D721Med (cell line): Measurements from ENCODE around the gene RSPH1.
"Not testable (repeated sequence)": the region's sequence is repeated elsewhere in the genome, so short reads cannot be mapped to it uniquely, and the experiment has no call there.

Experiments used
- DNase-seq: peaks from one replicate; pipeline ENCODE4 v3.0.0; 2011; ENCODE audit warnings: low spot score; ENCODE audit not compliant: insufficient read length
- FAIRE-seq: peaks from 2 replicates; lab custom pipeline; 2011; peaks lifted over from hg19 to GRCh38; lab: Jason Lieb, UNC
- TF ChIP-seq, protein P1 (sequence below): IDR thresholded peaks from 2 replicates; pipeline ENCODE4 v1.5.1; 2012; ENCODE audit warnings: mild to moderate bottlenecking, control low read depth; ENCODE audit not compliant: insufficient read depth; ENCODE audit errors: missing control alignments

The RSPH1 gene

DNA sequence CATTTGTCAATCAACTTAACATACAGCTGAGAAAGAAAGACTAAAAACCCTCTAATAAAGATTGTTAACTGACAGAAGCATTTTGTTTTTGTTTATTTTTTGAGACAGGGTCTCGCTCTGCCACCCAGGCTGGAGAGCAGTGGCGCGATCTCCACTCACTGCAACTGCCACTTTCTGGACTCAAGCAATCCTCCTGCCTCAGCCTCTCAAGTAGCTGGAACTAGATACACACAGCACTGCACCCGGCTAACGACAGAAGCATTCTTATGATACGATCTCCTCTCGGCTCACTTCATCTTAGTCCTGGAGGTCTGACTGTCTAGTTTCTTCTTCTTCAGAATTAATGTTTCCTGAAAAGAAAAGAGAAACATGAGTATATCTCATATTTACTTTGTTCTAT, 23.5 kb downstream of the RSPH1 start:
- FAIRE-seq (no peak), DNase-seq (no peak)
- TF ChIP-seq, protein P1, sequence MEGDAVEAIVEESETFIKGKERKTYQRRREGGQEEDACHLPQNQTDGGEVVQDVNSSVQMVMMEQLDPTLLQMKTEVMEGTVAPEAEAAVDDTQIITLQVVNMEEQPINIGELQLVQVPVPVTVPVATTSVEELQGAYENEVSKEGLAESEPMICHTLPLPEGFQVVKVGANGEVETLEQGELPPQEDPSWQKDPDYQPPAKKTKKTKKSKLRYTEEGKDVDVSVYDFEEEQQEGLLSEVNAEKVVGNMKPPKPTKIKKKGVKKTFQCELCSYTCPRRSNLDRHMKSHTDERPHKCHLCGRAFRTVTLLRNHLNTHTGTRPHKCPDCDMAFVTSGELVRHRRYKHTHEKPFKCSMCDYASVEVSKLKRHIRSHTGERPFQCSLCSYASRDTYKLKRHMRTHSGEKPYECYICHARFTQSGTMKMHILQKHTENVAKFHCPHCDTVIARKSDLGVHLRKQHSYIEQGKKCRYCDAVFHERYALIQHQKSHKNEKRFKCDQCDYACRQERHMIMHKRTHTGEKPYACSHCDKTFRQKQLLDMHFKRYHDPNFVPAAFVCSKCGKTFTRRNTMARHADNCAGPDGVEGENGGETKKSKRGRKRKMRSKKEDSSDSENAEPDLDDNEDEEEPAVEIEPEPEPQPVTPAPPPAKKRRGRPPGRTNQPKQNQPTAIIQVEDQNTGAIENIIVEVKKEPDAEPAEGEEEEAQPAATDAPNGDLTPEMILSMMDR = no peak

DNA sequence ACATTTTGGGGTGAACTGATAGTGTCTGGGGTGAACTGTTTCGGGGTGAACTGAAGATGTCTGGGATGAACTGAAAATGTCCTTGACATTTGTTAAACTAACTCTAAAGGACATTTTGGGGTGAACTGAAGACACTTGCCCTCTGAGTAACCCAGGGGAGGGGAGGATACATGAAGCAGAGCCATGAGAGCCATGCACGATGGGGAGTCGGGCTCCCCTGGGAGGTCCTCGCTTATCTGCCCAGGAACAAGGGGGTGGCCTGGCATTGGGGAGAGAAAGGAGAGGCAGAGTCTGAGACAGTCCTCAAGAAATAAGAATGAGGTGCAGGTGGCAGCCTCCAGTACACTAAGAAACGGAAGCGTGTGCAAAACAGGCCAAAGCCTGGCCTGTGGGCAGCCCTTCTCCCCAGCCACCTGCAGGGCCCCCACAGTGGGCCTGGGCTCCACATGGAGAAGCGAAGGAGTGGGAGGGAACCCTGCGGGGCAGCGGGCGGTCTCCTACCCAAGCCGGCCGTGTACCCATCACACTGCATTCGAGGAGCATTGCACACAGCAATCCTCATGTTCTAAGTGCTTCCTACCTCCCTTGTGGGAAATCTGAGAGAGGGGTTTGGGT, 24.2 kb downstream of the RSPH1 start:
- no peak for FAIRE-seq
- TF ChIP-seq, protein P1 = no peak
- no peak for DNase-seq

DNA sequence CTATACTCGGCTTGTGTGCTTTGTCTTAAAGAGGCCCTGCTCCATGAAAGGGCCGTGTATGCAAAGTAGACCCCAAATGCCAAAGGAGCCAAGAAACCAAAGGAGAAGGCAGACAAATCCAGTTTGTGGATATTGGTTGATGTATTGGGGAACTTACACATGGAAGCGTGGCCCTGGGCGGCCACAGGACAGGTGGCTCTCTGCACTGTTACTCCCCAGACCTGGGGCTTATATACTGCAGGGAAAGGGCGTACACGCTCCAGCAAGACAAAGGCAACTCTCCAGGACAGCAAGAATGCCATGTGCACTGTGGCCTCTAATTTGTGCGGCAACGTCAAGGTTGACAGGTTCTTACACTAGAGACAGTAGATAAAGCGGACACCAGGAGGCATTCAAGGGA, 24.8 kb downstream of the RSPH1 start:
- FAIRE-seq (no peak), DNase-seq (no peak)
- TF ChIP-seq, protein P1 = no peak

DNA sequence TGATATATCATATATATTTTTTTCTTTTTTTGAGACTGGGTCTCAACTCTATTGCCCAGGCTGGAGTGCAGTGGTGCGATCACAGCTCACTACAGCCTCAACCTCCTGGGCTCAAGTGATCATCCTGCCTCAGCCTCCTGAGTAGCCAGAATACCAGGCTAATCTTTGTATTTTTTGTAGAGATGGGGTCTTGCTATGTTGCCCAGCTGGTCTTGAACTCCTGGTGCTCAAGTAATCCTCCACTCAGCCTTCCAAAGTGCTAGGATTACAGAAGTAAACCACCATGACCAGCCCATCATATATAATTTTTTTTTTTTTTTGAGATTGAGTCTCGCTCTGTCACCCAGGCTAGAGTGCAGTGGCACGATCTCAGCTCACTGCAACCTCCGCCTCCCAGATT, 26.3 kb downstream of the RSPH1 start:
- not testable (repeated sequence) for FAIRE-seq, DNase-seq

DNA sequence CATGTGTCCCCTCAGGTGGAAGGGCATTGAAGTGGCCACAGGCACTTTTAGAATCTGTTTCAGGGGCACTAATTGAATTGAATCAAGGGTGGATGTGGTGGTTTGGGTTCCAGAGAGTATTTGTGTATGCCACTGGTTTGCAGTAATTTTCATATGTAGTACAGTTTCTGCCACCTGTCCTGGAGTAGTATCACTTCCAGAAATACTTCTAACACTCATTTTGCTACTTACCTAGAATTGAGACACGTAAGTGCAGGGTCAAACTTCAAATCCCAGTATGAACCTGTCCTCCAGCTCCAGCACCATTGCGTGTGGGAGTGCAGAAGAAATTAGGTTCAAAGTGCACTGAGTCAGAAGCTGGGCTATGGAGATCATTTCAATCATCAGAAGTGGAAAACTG, 26.8 kb downstream of the RSPH1 start:
- DNase-seq (no peak), FAIRE-seq (no peak)
- TF ChIP-seq, protein P1 = no peak

DNA sequence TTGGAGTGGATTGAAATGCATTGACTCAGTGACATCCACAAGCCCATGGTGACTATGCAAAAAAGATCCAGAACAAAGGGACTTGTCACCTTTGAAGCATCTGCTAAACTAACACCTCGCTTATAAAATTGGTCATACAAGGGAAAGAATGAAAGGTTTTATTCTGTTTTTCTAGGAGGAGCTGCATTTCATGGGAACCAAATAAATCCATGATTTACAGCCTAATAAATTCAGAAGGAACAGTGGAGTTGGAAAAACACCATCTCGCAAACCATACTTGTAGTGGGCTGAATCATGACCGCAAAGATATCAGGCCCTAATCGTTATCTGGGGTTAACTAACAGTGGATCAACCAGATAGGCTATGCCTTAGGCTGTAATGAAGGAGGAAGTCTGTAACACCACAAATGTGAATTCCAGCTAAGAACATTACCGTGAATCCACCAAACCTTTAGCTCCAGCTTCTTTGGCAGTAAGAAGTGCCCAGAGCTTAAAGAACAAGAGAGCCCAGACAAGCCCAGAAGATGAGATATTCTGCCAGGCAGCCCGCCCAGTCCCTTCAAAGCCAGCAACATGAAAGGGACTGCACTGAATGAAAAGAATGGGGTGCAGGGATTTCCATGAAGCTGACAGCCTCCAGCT, 27.4 kb downstream of the RSPH1 start:
- no peak for DNase-seq
- no peak for FAIRE-seq
- TF ChIP-seq, protein P1 = no peak

DNA sequence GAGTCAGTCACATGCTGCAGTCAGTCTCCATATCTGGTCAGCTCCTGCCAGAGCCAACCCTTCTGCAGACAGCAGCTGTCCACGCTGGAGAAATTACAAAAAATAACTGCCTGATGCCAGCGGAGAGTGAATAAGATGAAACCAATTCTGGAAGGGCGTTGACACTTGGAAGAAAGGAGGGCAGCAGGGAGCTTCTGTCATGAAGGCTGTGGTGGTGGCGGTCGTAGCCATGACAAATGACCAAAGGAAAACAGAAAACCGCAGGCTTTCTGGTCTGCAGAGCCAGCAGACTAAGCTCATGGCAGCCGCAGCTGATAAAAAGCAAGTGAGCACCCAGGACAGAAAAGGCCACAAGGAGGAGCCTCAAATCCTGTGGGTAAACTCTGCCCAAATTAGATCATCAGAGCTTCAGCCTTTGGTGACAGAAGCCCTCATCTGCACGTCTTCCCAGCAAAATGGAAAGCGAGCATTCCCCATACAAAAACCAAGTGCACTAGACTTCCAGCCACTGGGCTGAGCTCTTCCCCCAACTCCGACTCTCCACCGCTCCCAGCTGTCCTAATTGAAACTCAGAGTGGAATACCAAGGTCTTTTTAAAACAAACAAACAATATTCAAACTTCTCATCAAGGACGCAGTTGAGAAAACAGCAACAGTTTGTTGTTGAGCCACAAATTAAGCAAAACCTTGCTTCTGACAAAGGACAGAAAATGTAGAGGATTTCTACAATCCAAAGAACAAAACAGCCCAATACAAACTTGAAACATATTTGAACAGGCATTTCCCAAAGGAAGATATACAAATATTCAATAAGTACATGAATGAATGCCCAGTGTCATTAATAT, 28.7 kb downstream of the RSPH1 start:
- no peak for DNase-seq
- no peak for FAIRE-seq
- TF ChIP-seq, protein P1 = peak; percentile 2
